Endothelial cell of umbilical vein (primary cell): ENCODE data around the gene PLCH1.

ENCODE experiments used
- CTCF ChIP-seq, 2 donors: IDR thresholded peaks; 1 replicate in 1 of 2; 2 replicates in 1 of 2; pipeline ENCODE4 v1.5.1; 2011; ENCODE audit warnings: low read length in 2 of 2, mild to moderate bottlenecking in 2 of 2, moderate library complexity in 2 of 2, control low read depth in 1 of 2, inconsistent platforms in 1 of 2, low read depth in 1 of 2; ENCODE audit not compliant: insufficient read depth in 1 of 2; ENCODE audit errors: extremely low read depth in 1 of 2
- EZH2 ChIP-seq: IDR thresholded peaks from 2 replicates; pipeline ENCODE4 v1.6.1; 2012; ENCODE audit warnings: borderline replicate concordance, low read depth, mild to moderate bottlenecking, moderate library complexity, low read length, inconsistent platforms; ENCODE audit not compliant: severe bottlenecking
- GATA2 ChIP-seq: IDR thresholded peaks from 2 replicates; pipeline ENCODE4 v1.7.0; 2011; ENCODE audit warnings: low read depth, mild to moderate bottlenecking, moderate library complexity, mixed read lengths, low read length; ENCODE audit not compliant: insufficient read length, insufficient read depth
- POLR2A ChIP-seq: IDR thresholded peaks from 2 replicates; pipeline ENCODE4 v1.6.1; 2012; ENCODE audit warnings: low read depth, mild to moderate bottlenecking, control low read depth, low read length
- POLR2AphosphoS5 ChIP-seq: IDR thresholded peaks from 2 replicates; pipeline ENCODE4 v1.6.1; 2012; ENCODE audit warnings: low read depth, mild to moderate bottlenecking, control low read depth, low read length, moderate library complexity; ENCODE audit not compliant: insufficient read depth

DNA sequence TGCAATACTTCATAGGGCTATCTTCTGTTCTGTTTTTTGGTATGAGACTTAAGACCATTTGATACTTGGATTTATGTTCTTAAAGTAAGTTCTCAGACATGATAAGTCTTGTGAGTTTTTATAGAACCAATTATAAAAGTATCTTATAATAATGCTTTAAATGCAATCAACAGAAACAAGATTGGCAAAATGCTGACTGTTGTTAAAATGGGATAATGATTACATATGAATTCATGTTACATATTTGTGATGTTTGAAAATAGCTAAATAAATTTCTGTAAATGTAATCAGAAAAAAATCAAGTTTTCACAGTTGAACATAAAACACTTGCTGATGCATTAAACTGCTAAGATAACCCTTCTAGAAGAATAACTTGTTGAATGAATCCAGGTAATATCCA is 148.3 kb downstream of the PLCH1 start:
- no peak for TF ChIP-seq EZH2
- TF ChIP-seq POLR2A: no peak
- no peak for TF ChIP-seq CTCF (IDR thresholded peaks at IDR 0.05; ENCODE audit: extremely low read depth in 1 of 2, insufficient read depth in 1 of 2, low read depth in 1 of 2, low read length in 2 of 2)
- no peak for TF ChIP-seq POLR2AphosphoS5
- no peak for TF ChIP-seq GATA2
